Measurements from ENCODE around the gene STXBP1.

DNA sequence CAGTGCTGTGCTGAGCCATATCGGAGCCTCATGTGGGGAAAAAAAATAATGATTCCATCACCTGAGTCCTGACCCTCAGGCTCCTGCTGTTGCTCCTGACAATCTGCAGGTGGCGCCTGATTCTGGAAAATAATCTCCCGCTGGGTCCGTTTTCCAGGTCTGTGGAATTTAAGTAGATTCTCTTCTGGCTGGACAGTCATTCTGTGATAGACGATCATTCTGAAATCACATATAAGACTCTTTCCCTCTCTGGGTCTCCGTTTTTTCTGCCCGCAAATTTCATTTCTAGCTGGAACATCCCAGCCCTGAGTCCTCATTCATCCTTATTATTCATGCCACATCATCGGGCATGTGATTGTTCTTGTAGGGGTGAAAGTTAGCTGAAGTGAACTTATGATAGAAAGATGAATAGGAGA is 22.1 kb upstream of the STXBP1 start:
- TF ChIP-seq, protein P1, sequence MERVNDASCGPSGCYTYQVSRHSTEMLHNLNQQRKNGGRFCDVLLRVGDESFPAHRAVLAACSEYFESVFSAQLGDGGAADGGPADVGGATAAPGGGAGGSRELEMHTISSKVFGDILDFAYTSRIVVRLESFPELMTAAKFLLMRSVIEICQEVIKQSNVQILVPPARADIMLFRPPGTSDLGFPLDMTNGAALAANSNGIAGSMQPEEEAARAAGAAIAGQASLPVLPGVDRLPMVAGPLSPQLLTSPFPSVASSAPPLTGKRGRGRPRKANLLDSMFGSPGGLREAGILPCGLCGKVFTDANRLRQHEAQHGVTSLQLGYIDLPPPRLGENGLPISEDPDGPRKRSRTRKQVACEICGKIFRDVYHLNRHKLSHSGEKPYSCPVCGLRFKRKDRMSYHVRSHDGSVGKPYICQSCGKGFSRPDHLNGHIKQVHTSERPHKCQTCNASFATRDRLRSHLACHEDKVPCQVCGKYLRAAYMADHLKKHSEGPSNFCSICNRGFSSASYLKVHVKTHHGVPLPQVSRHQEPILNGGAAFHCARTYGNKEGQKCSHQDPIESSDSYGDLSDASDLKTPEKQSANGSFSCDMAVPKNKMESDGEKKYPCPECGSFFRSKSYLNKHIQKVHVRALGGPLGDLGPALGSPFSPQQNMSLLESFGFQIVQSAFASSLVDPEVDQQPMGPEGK (tag by site-specific recombination; IDR thresholded peaks at IDR 0.05) = no peak
- TF ChIP-seq ZNF202 (tag by site-specific recombination; IDR thresholded peaks at IDR 0.05; ENCODE audit: borderline replicate concordance) (no peak), WT1 (tag by site-specific recombination; IDR thresholded peaks at IDR 0.05) (no peak)
- TF ChIP-seq, protein P2, sequence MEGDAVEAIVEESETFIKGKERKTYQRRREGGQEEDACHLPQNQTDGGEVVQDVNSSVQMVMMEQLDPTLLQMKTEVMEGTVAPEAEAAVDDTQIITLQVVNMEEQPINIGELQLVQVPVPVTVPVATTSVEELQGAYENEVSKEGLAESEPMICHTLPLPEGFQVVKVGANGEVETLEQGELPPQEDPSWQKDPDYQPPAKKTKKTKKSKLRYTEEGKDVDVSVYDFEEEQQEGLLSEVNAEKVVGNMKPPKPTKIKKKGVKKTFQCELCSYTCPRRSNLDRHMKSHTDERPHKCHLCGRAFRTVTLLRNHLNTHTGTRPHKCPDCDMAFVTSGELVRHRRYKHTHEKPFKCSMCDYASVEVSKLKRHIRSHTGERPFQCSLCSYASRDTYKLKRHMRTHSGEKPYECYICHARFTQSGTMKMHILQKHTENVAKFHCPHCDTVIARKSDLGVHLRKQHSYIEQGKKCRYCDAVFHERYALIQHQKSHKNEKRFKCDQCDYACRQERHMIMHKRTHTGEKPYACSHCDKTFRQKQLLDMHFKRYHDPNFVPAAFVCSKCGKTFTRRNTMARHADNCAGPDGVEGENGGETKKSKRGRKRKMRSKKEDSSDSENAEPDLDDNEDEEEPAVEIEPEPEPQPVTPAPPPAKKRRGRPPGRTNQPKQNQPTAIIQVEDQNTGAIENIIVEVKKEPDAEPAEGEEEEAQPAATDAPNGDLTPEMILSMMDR (tag by site-specific recombination; IDR thresholded peaks at IDR 0.05) = 0 out of 2 replicates have a peak, but pooled peaks have one; percentile 35

Measured in HEK293 (cell line).